ENCODE data around the gene FNDC1.
"Not testable (repeated sequence)": the region's sequence is repeated elsewhere in the genome, so short reads cannot be mapped to it uniquely, and the experiment has no call there.

The FNDC1 gene

GRCh38 chr6:159261995-159262394 lies 92.8 kb downstream of the FNDC1 start:
- DNase-seq = no peak

DNA sequence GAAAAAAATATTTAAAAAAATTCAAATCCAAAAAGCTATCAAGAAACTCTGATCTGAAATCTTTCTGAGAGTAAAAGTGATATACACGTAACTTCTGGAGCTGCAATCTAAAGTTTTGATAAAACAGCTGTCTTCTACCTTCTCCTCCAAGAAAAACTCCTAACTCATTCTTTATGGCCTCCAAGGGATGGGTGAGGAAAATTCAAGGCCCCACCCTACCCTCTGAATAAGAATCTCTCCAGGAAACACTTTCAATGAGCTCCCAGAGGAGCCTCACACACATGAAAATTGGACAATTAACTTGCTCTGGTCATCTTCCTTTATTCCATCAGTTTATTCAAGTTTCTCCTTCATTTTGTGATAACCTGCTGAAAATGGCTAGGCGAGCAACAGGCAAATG lies 93.4 kb downstream of the FNDC1 start:
- DNase-seq = no peak

- no peak for DNase-seq
These were observed 98.0 kb downstream of the FNDC1 start for GRCh38 chr6:159267165-159267564.

DNA sequence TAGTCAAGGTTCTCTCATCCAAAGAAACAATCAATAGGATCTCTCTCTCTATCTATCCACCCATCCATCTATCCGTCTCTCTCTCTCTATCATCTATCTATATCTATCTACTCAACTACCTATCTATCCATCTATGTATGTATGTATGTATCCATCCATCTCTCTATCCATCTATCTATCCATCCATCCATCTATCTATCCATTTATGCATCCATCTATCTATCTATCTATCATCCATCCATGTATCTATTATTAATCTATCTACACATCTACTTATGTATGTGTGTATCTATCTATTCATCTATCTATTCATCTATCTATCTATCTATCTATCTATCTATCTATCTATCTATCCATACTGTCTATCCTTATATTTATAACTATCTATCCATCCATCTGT lies 99.3 kb downstream of the FNDC1 start:
- no peak for DNase-seq

GRCh38 chr6:159271257-159271656 lies 102.1 kb downstream of the FNDC1 start:
- DNase-seq = no peak

GRCh38 chr6:159278626-159279025 lies 109.4 kb downstream of the FNDC1 start:
- DNase-seq = no peak

GRCh38 chr6:159279790-159280277 lies 110.6 kb downstream of the FNDC1 start:
- DNase-seq = no peak

GRCh38 chr6:159282421-159282820 lies 113.2 kb downstream of the FNDC1 start:
- no peak for DNase-seq

DNA sequence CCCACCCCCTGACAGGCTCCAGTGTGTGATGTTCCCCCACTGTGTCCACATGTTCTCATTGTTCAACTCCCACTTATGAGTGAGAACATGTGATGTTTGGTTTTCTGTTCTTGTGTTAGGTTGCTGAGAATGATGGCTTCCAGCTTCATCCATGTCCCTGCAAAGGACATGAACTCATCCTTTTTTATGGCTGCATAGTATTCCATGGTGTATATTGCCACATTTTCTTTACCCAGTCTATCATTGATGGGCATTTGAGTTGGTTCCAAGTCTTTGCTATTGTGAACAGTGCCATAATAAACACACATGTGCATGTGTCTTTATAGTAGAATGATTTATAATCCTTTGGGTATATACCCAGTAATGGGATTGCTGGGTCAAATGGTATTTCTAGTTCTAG lies 115.5 kb downstream of the FNDC1 start:
- DNase-seq = not testable (repeated sequence)

GRCh38 chr6:159298840-159299239 lies 129.6 kb downstream of the FNDC1 start:
- DNase-seq = no peak

DNA sequence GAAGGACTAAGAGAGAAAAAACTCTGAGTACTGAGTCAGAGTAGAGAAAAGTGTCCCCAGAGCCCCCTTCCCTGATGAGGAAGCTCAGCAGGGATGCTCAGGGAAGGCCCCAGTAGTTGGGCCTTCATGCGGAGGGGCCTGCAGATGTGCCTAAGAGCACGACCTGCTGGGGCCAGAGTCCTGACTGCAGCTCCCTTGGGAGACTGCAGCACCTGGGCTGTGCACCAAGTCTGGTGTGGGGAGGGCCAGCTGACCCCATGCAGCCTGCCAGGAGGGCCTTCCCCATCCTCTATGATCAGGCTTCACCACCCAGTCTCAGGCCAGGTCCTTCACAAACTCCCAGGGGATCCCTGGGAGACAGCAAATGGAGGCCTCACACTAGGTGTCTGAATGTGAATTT lies 130.4 kb downstream of the FNDC1 start:
- DNase-seq = no peak

GRCh38 chr6:159301277-159301676 lies 132.1 kb downstream of the FNDC1 start:
- DNase-seq = no peak

GRCh38 chr6:159301810-159302593 lies 132.8 kb downstream of the FNDC1 start:
- no peak for DNase-seq

- DNase-seq = no peak
These were observed 133.4 kb downstream of the FNDC1 start for GRCh38 chr6:159302594-159302992.

DNA sequence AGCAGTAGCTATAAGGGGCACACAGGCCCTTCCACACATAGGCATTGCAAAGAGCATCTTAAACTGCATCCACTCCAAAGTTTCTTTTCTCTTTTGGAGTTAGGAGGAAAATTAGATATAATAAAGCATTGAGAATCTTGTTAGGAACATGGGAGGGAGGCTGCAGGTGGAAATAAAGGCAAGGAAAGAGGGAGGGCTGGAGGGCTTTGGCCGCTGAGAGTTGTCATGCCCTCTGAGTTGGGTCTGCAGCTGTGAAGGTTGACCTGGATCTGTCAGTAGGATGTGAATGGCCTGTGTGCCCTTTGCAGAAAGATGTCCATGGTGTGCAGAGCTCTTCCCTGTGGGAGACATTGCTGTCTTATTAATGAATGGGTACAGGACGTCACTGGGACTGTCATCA lies 134.0 kb downstream of the FNDC1 start:
- DNase-seq = no peak

- no peak for DNase-seq
These were observed 134.6 kb downstream of the FNDC1 start for GRCh38 chr6:159303784-159304183.

DNA sequence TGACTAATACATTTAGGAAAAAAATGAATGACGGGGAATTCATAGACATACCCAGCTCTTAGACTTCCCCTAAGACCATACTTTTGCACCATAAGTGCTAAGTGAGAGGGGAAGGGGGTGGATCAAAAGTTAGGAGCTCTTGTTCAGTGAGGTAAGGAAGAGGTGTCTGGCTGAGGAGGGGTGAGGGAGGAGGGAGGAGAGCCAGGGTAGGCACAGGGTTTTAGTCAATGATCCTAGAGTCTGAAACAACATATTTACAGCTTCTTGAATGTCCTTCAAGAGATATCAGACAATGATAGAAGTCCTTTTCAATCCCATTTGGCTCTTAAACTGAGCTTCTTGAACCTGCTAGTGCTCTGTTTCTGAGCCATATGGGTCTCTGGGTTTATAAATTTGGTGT lies 135.4 kb downstream of the FNDC1 start:
- no peak for DNase-seq

DNA sequence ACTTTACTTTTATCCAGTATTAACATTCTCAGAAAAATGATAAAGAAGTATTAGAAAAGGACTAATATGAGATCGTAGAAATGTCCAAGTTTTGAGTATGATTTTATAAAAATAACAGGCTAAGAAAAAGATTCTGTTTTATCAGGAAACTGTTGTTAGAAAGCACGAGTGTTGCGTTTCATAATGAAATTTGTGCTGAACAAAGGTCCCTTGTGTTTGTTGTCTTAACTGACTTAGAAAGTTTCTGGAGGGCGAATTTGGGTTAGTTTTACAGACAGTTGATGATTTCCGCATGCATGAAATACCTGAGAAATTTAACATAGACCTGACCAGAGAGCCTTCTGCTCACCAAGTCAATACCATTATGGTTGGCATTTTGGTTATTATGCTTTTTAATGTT lies 136.0 kb downstream of the FNDC1 start:
- no peak for DNase-seq

GRCh38 chr6:159305804-159306537 lies 136.8 kb downstream of the FNDC1 start:
- DNase-seq = no peak

DNA sequence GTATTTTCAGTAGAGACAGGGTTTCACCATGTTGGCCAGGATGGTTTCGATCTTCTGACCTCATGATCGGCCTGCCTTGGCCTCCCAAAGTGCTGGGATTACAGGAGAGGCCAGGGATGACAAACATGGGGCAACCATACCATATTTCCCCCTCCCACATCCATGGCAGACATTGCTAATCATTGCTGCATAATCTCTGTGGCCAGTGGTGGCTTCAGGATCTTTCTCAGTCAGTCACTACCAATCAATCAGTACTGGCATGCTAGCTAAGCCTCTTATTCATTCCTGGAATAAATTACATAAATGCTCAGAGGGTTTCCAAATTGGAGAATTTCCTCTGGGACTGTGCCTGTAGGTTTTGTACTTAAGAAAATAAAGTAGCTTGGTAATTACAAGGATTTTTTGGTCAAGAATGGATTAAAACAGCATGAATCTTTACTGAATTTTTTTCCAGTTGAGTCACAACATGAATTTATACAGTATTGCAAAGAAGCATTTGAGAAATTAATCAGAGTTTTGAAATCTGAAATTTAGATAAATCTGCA lies 138.1 kb downstream of the FNDC1 start:
- no peak for DNase-seq

- no peak for DNase-seq
These were observed 139.0 kb downstream of the FNDC1 start for GRCh38 chr6:159308198-159308597.

- DNase-seq = no peak
These were observed 140.5 kb downstream of the FNDC1 start for GRCh38 chr6:159309723-159310122.

- DNase-seq = no peak
These were observed 142.4 kb downstream of the FNDC1 start for GRCh38 chr6:159311618-159312017.

DNA sequence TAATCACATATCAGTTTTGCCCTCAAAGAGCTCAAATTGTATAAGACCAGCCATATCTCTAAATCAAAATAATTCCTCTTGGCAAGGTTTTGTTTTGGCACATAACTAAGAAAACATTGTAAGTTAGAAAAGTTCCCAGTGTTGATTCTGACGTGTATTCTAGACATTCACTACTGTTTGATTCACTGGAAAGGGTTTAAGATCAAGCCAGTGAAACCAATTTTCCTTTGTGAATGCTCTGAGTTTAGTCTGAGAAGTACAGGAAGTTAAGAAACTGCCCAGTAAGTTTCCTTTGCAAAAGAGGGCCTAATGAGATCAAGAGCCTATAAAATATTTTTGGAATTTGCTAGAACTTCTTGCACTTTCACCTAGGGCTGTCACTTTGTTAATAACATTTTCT lies 143.0 kb downstream of the FNDC1 start:
- DNase-seq = no peak
